Measurements from ENCODE around the gene UFC1.

GRCh38 chr1:161131523-161132409 is 22.0 kb upstream of the UFC1 start:
- TF ChIP-seq CTCF (IDR thresholded peaks at IDR 0.05): no peak
- TF ChIP-seq POLR2A (IDR thresholded peaks at IDR 0.05): no peak

All from esophagus squamous epithelium (tissue), 4 donors.